Fibroblast of lung (primary cell): ENCODE measurements around the gene CWH43. TPM values are rescaled to one million over a fixed set of nuclear protein-coding genes. Genes with fewer than 3 reads are reported as not detected.
"Not testable (repeated sequence)": the region's sequence is repeated elsewhere in the genome, so short reads cannot be mapped to it uniquely, and the experiment has no call there.

Experiments
- DNase-seq, 2 donors: peaks; one replicate each; pipeline versions ENCODE4 v3.0.0 to v3.0.0-alpha.2; 2010; ENCODE audit warnings: low read depth in 2 of 2
- H2AFZ ChIP-seq: 2 replicates; pipeline ENCODE4 v1.5.1; 2012; ENCODE audit warnings: low read length, control low read depth, inconsistent platforms
- H3K27ac ChIP-seq: 2 replicates; pipeline ENCODE4 v1.5.1; 2011; ENCODE audit warnings: low read length, control low read depth; ENCODE audit not compliant: insufficient read depth
- H3K27me3 ChIP-seq: 2 replicates; pipeline ENCODE4 v1.5.1; 2011; ENCODE audit warnings: mild to moderate bottlenecking, low read length; ENCODE audit not compliant: control insufficient read depth, insufficient read depth
- H3K36me3 ChIP-seq: 2 replicates; pipeline ENCODE4 v1.5.1; 2011; ENCODE audit warnings: low read length; ENCODE audit not compliant: control insufficient read depth, insufficient read depth
- H3K4me1 ChIP-seq: 2 replicates; pipeline ENCODE4 v1.5.1; 2011; ENCODE audit warnings: low read length; ENCODE audit not compliant: control insufficient read depth, insufficient read depth; ENCODE audit errors: extremely low read depth
- H3K4me2 ChIP-seq: 2 replicates; pipeline ENCODE4 v1.5.1; 2011; ENCODE audit warnings: low read length, control low read depth; ENCODE audit not compliant: insufficient read depth; ENCODE audit errors: extremely low read depth
- H3K4me3 ChIP-seq, 4 experiments: fragments of 200-600 bp in 1 of 4; sonication (generic) in 1 of 4; replicated peaks in 1 of 4; 2 replicates each; pipeline ENCODE4 v1.5.1; 2011 to 2016; ENCODE audit warnings: low read length in 4 of 4, low read depth in 3 of 4, mild to moderate bottlenecking in 3 of 4, control low read depth in 2 of 4, inconsistent platforms in 1 of 4, mixed read lengths in 1 of 4; ENCODE audit not compliant: insufficient read depth in 1 of 4; ENCODE audit errors: control extremely low read depth in 1 of 4
- H3K79me2 ChIP-seq: 2 replicates; pipeline ENCODE4 v1.5.1; 2012; ENCODE audit warnings: mild to moderate bottlenecking, low read length, inconsistent platforms; ENCODE audit not compliant: control insufficient read depth, insufficient read depth
- H3K9ac ChIP-seq: 2 replicates; pipeline ENCODE4 v1.5.1; 2011; ENCODE audit warnings: mild to moderate bottlenecking, low read length, control low read depth; ENCODE audit not compliant: insufficient read depth
- H3K9me3 ChIP-seq: 2 replicates; pipeline ENCODE4 v1.5.1; 2012; ENCODE audit warnings: low read depth, low read length; ENCODE audit not compliant: control insufficient read depth, insufficient read depth
- H4K20me1 ChIP-seq: 2 replicates; pipeline ENCODE4 v1.5.1; 2011; ENCODE audit warnings: low read length; ENCODE audit not compliant: control insufficient read depth, insufficient read depth; ENCODE audit errors: extremely low read depth
- EZH2 ChIP-seq: IDR thresholded peaks from 2 replicates; pipeline ENCODE4 v1.5.1; 2012; ENCODE audit warnings: low read length, control low read depth, mild to moderate bottlenecking; ENCODE audit errors: missing control alignments
- polyA plus RNA-seq, 2 donors: library from polyadenylated mRNA; depleted of rRNA in 1 of 2; stranded (reverse) in 1 of 2; unstranded in 1 of 2; fragments of >200 nt; gene quantifications; 2 replicates each; pipeline ENCODE4 v1.2.1, GENCODE V29; 2011 to 2012; ENCODE audit warnings: missing spikeins in 1 of 2
- total RNA-seq: library from RNA; depleted of rRNA; stranded (reverse); fragments of >200 nt; gene quantifications from 2 replicates; pipeline ENCODE4 v1.2.1, GENCODE V29; 2014
- TF ChIP-seq, protein P1 (sequence below), 2 donors: IDR thresholded peaks in 1 of 2; conservative IDR thresholded peaks in 1 of 2; 1 replicate in 1 of 2; 2 replicates in 1 of 2; pipeline ENCODE4 v1.5.1; 2011 to 2012; ENCODE audit warnings: low read length in 2 of 2, control low read depth in 1 of 2, inconsistent platforms in 1 of 2, low read depth in 1 of 2, mild to moderate bottlenecking in 1 of 2

CWH43 gene
- total and polyA plus RNA-seq, 2 donors (not counting 1 experiment from before 2014, with no cell fraction given), result not detected

GRCh38 chr4:48976041-48976440 lies 10.0 kb upstream of the CWH43 start:
- Histone ChIP-seq H3K9ac (no peak overlapping the region), H3K79me2 (no peaks in the 10 kb centered on the region), H3K27me3 (no peaks in the 10 kb centered on the region), H3K27ac (no peak overlapping the region), H3K4me1 (no peaks in the 10 kb centered on the region), H3K4me3 (no peak overlapping the region), H4K20me1 (no peaks in the 10 kb centered on the region), H3K36me3 (no peaks in the 10 kb centered on the region), H3K9me3 (no peaks in the 10 kb centered on the region), H3K4me2 (no peak overlapping the region), H2AFZ (no peak overlapping the region)
- TF ChIP-seq EZH2, result no peak
- TF ChIP-seq, protein P1, sequence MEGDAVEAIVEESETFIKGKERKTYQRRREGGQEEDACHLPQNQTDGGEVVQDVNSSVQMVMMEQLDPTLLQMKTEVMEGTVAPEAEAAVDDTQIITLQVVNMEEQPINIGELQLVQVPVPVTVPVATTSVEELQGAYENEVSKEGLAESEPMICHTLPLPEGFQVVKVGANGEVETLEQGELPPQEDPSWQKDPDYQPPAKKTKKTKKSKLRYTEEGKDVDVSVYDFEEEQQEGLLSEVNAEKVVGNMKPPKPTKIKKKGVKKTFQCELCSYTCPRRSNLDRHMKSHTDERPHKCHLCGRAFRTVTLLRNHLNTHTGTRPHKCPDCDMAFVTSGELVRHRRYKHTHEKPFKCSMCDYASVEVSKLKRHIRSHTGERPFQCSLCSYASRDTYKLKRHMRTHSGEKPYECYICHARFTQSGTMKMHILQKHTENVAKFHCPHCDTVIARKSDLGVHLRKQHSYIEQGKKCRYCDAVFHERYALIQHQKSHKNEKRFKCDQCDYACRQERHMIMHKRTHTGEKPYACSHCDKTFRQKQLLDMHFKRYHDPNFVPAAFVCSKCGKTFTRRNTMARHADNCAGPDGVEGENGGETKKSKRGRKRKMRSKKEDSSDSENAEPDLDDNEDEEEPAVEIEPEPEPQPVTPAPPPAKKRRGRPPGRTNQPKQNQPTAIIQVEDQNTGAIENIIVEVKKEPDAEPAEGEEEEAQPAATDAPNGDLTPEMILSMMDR (conservative IDR thresholded peaks at IDR 0.05 in 1 of 2, IDR thresholded peaks at IDR 0.05 in 1 of 2; ENCODE audit: low read depth in 1 of 2, low read length in 2 of 2), result no peak
- DNase-seq, result no peak

- no peak overlapping the region for H2AFZ ChIP-seq
- no peaks in the 10 kb centered on the region for H3K27me3 ChIP-seq
- H3K79me2 ChIP-seq, result no peaks in the 10 kb centered on the region
- no peak overlapping the region for H3K9ac ChIP-seq
- no peaks in the 10 kb centered on the region for H3K4me1 ChIP-seq
- no peaks in the 10 kb centered on the region for H3K9me3 ChIP-seq
- TF ChIP-seq, protein P1 (conservative IDR thresholded peaks at IDR 0.05 in 1 of 2, IDR thresholded peaks at IDR 0.05 in 1 of 2; ENCODE audit: low read depth in 1 of 2, low read length in 2 of 2), result no peak
- TF ChIP-seq EZH2, result no peak
- no peaks in the 10 kb centered on the region for H3K36me3 ChIP-seq
- H4K20me1 ChIP-seq, result no peaks in the 10 kb centered on the region
- H3K27ac ChIP-seq, result no peak overlapping the region
- H3K4me3 ChIP-seq, result no peak overlapping the region
- H3K4me2 ChIP-seq, result no peak overlapping the region
- DNase-seq, result no peak
Observed at GRCh38 chr4:48979914-48980579, 6.0 kb upstream of the CWH43 start.

DNA sequence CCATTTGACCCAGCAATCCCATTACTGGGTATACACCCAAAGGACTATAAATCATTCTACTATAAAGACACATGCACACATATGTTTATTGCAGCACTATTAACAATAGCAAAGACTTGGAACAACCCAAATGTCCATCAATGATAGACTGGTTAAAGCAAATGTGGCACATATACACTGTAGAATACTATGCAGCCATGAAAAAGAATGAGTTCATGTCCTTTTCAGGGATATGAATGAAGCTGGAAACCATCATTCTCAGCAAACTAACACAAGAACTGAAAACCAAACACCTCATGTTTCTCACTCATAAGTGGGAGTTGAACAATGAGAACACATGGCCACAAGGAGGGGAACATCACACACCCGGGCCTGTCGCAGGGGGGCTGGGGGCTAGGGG lies 2.1 kb upstream of the CWH43 start:
- H3K9ac ChIP-seq, H2AFZ ChIP-seq, H3K36me3 ChIP-seq, DNase-seq, H3K79me2 ChIP-seq, H3K4me1 ChIP-seq, H4K20me1 ChIP-seq, H3K27ac ChIP-seq, H3K9me3 ChIP-seq, H3K4me2 ChIP-seq, H3K4me3 ChIP-seq: not testable (repeated sequence)
- H3K27me3 ChIP-seq, result peaks cover 19% of the 10 kb centered on the region
